Fibroblast of skin of scalp (primary cell): ENCODE results near the gene CNTN4.

ENCODE experiments used
- DNase-seq: peaks from one replicate; pipeline ENCODE4 v3.0.0-alpha.2; 2013

The CNTN4 gene

GRCh38 chr3:2603692-2604289 is 505.1 kb downstream of the CNTN4 start:
- no peak for DNase-seq

- DNase-seq, result no peak
Measured at GRCh38 chr3:2614578-2614977, 515.9 kb downstream of the CNTN4 start.

- DNase-seq, result no peak
Measured at GRCh38 chr3:2615080-2615479, 516.4 kb downstream of the CNTN4 start.

GRCh38 chr3:2623436-2623835 is 524.8 kb downstream of the CNTN4 start:
- DNase-seq, result no peak

- no peak for DNase-seq
Measured at GRCh38 chr3:2628117-2628516, 529.5 kb downstream of the CNTN4 start.

GRCh38 chr3:2635511-2635910 is 536.8 kb downstream of the CNTN4 start:
- DNase-seq, result no peak

- DNase-seq, result no peak
Measured at GRCh38 chr3:2643606-2644005, 544.9 kb downstream of the CNTN4 start.

GRCh38 chr3:2645001-2645400 is 546.3 kb downstream of the CNTN4 start:
- no peak for DNase-seq

GRCh38 chr3:2650746-2651145 is 552.1 kb downstream of the CNTN4 start:
- no peak for DNase-seq

- DNase-seq, result no peak
Measured at GRCh38 chr3:2652386-2652785, 553.7 kb downstream of the CNTN4 start.

- DNase-seq, result peak; percentile 2
Measured at GRCh38 chr3:2653706-2654105, 555.0 kb downstream of the CNTN4 start.

GRCh38 chr3:2655229-2655701 is 556.6 kb downstream of the CNTN4 start:
- peak; percentile 15 for DNase-seq

- no peak for DNase-seq
Measured at GRCh38 chr3:2656806-2657777, 558.4 kb downstream of the CNTN4 start.

GRCh38 chr3:2657971-2658370 is 559.3 kb downstream of the CNTN4 start:
- DNase-seq, result no peak

GRCh38 chr3:2659896-2660295 is 561.2 kb downstream of the CNTN4 start:
- peak; percentile 16 for DNase-seq

GRCh38 chr3:2661078-2661477 is 562.4 kb downstream of the CNTN4 start:
- peak; percentile 13 for DNase-seq

GRCh38 chr3:2677501-2677900 is 578.8 kb downstream of the CNTN4 start:
- DNase-seq, result no peak

GRCh38 chr3:2680236-2680635 is 581.6 kb downstream of the CNTN4 start:
- DNase-seq, result no peak

GRCh38 chr3:2684046-2684445 is 585.4 kb downstream of the CNTN4 start:
- no peak for DNase-seq

- no peak for DNase-seq
Measured at GRCh38 chr3:2686816-2687502, 588.3 kb downstream of the CNTN4 start.

- no peak for DNase-seq
Measured at GRCh38 chr3:2697589-2697988, 598.9 kb downstream of the CNTN4 start.

- no peak for DNase-seq
Measured at GRCh38 chr3:2701471-2701870, 602.8 kb downstream of the CNTN4 start.

- DNase-seq, result no peak
Measured at GRCh38 chr3:2706144-2706835, 607.6 kb downstream of the CNTN4 start.
